Activated naive CD8-positive, alpha-beta T cell treated with anti-CD3 and anti-CD28 coated beads, Interleukin-2, amount 10 ng/mL, durations not matched to agents 7 days and 5 days (primary cell): ENCODE data around the gene FILIP1L. TPM values are rescaled to one million over a fixed set of nuclear protein-coding genes. Genes with fewer than 3 reads are reported as not detected.

ENCODE experiments used
- ATAC-seq: fragments of 150-1000 bp; cut with Tn5 transposase; one replicate; pipeline ENCODE4 v1.10.0; 2021; ENCODE audit warnings: low read depth, moderate library complexity
- POLR2A ChIA-PET: fragments of 350-600 bp; sonication (Branson Sonifier 250); formaldehyde crosslinking; loops from one replicate; lab custom pipeline; 2021; ENCODE audit warnings: antibody characterized with exemption; lab: Charles Lee
- DNase-seq: peaks from one replicate; pipeline ENCODE4 v3.0.0; 2021
- H3K27ac Mint-ChIP-seq: one replicate; pipeline ENCODE4 v1.8.0; 2022; ENCODE audit warnings: mild to moderate bottlenecking, mixed read lengths
- H3K27me3 Mint-ChIP-seq: one replicate; pipeline ENCODE4 v1.8.0; 2022; ENCODE audit warnings: mild to moderate bottlenecking, moderate library complexity, mixed read lengths
- H3K36me3 Mint-ChIP-seq: one replicate; pipeline ENCODE4 v1.8.0; 2021; ENCODE audit warnings: mild to moderate bottlenecking, mixed read lengths
- H3K4me1 Mint-ChIP-seq: one replicate; pipeline ENCODE4 v1.8.0; 2021; ENCODE audit warnings: mixed read lengths
- H3K4me3 Mint-ChIP-seq: one replicate; pipeline ENCODE4 v1.8.0; 2022; ENCODE audit warnings: mild to moderate bottlenecking, moderate library complexity, mixed read lengths
- H3K9me3 Mint-ChIP-seq: one replicate; pipeline ENCODE4 v1.8.0; 2021; ENCODE audit warnings: mixed read lengths
- total RNA-seq, 2 experiments: library from RNA; stranded (reverse); gene quantifications; one replicate each; pipeline ENCODE4 v1.2.3, GENCODE V29; 2021

Gene FILIP1L
- total RNA-seq, 2 experiments from 2014 or later = 2.0 to 2.4 TPM

GRCh38 chr3:100144255-100144866 lies 30.1 kb upstream of the FILIP1L start:
- H3K4me3 Mint-ChIP-seq = peak overlapping the region; percentile 35
- H3K4me1 Mint-ChIP-seq = peaks cover 34% of the 10 kb centered on the region
- peak overlapping the region; percentile 78 for H3K27ac Mint-ChIP-seq
- H3K9me3 Mint-ChIP-seq = peaks cover 20% of the 10 kb centered on the region
- POLR2A ChIA-PET = interaction anchor here (1.2 kb wide), 2 partner anchors 54 to 58 kb away, joined by 3 read pairs; no protein-coding TSS in a partner anchor
- no peaks in the 10 kb centered on the region for H3K27me3 Mint-ChIP-seq
- ATAC-seq (peak; percentile 98), DNase-seq (peak; percentile 45)
- H3K36me3 Mint-ChIP-seq = peaks cover 54% of the 10 kb centered on the region

GRCh38 chr3:100141586-100141985 lies 27.3 kb upstream of the FILIP1L start:
- Mint-ChIP-seq H3K4me3 (no peak overlapping the region), H3K27ac (no peak overlapping the region), H3K36me3 (peaks cover 54% of the 10 kb centered on the region), H3K4me1 (peaks cover 33% of the 10 kb centered on the region), H3K9me3 (peaks cover 22% of the 10 kb centered on the region), H3K27me3 (no peaks in the 10 kb centered on the region)
- ATAC-seq (no peak), DNase-seq (no peak)
- POLR2A ChIA-PET = no interaction called here

GRCh38 chr3:100140976-100141375 lies 26.7 kb upstream of the FILIP1L start:
- Mint-ChIP-seq H3K4me3 (no peak overlapping the region), H3K9me3 (peaks cover 22% of the 10 kb centered on the region), H3K27ac (peak overlapping the region; percentile 42), H3K36me3 (peaks cover 53% of the 10 kb centered on the region), H3K4me1 (peaks cover 32% of the 10 kb centered on the region), H3K27me3 (no peaks in the 10 kb centered on the region)
- DNase-seq = no peak
- no peak for ATAC-seq
- POLR2A ChIA-PET = interaction anchor here (0.6 kb wide), 1 partner anchor 261 kb away, joined by 3 read pairs; no protein-coding TSS in a partner anchor

GRCh38 chr3:100136921-100137320 lies 22.6 kb upstream of the FILIP1L start:
- no peak for DNase-seq
- Mint-ChIP-seq H3K27me3 (no peaks in the 10 kb centered on the region), H3K4me1 (peaks cover 19% of the 10 kb centered on the region), H3K4me3 (no peak overlapping the region), H3K27ac (no peak overlapping the region), H3K36me3 (peaks cover 31% of the 10 kb centered on the region), H3K9me3 (peaks cover 5% of the 10 kb centered on the region)
- no peak for ATAC-seq
- POLR2A ChIA-PET = no interaction called here

GRCh38 chr3:100131241-100131640 lies 16.9 kb upstream of the FILIP1L start:
- DNase-seq = no peak
- Mint-ChIP-seq H3K27ac (no peak overlapping the region), H3K36me3 (peaks cover 23% of the 10 kb centered on the region), H3K9me3 (peaks cover 3% of the 10 kb centered on the region), H3K4me1 (peaks cover 11% of the 10 kb centered on the region), H3K4me3 (no peak overlapping the region), H3K27me3 (no peaks in the 10 kb centered on the region)
- ATAC-seq = no peak
- POLR2A ChIA-PET = interaction anchor here (1.1 kb wide), 1 partner anchor 9 kb away, joined by 4 read pairs; no protein-coding TSS in a partner anchor

GRCh38 chr3:100129941-100130340 lies 15.6 kb upstream of the FILIP1L start:
- Mint-ChIP-seq H3K9me3 (peaks cover 3% of the 10 kb centered on the region), H3K4me3 (no peak overlapping the region), H3K27ac (no peak overlapping the region), H3K4me1 (peaks cover 6% of the 10 kb centered on the region), H3K36me3 (peaks cover 20% of the 10 kb centered on the region), H3K27me3 (no peaks in the 10 kb centered on the region)
- no peak for ATAC-seq
- no peak for DNase-seq
- POLR2A ChIA-PET = no interaction called here

GRCh38 chr3:100128565-100128964 lies 14.3 kb upstream of the FILIP1L start:
- ATAC-seq = no peak
- Mint-ChIP-seq H3K4me1 (peaks cover 6% of the 10 kb centered on the region), H3K27me3 (no peaks in the 10 kb centered on the region), H3K9me3 (peaks cover 3% of the 10 kb centered on the region), H3K36me3 (peaks cover 22% of the 10 kb centered on the region), H3K4me3 (no peak overlapping the region), H3K27ac (no peak overlapping the region)
- POLR2A ChIA-PET = no interaction called here
- no peak for DNase-seq

- Mint-ChIP-seq H3K27me3 (no peaks in the 10 kb centered on the region), H3K9me3 (peaks cover 3% of the 10 kb centered on the region), H3K4me1 (peaks cover 6% of the 10 kb centered on the region), H3K27ac (no peak overlapping the region), H3K4me3 (no peak overlapping the region), H3K36me3 (peaks cover 26% of the 10 kb centered on the region)
- DNase-seq (no peak), ATAC-seq (no peak)
- POLR2A ChIA-PET = no interaction called here
These were observed 13.5 kb upstream of the FILIP1L start for GRCh38 chr3:100127792-100128191.

GRCh38 chr3:100125161-100125938 lies 11.0 kb upstream of the FILIP1L start:
- H3K27ac Mint-ChIP-seq = no peak overlapping the region
- no peak for DNase-seq
- POLR2A ChIA-PET = interaction anchor here (1.4 kb wide), 1 partner anchor 15 kb away, joined by 3 read pairs; no protein-coding TSS in a partner anchor
- H3K4me3 Mint-ChIP-seq = no peak overlapping the region
- peaks cover 4% of the 10 kb centered on the region for H3K4me1 Mint-ChIP-seq
- peaks cover 21% of the 10 kb centered on the region for H3K36me3 Mint-ChIP-seq
- no peak for ATAC-seq
- no peaks in the 10 kb centered on the region for H3K27me3 Mint-ChIP-seq
- H3K9me3 Mint-ChIP-seq = no peaks in the 10 kb centered on the region

GRCh38 chr3:100124201-100124761 lies 10.0 kb upstream of the FILIP1L start:
- POLR2A ChIA-PET = no interaction called here
- peaks cover 4% of the 10 kb centered on the region for H3K4me1 Mint-ChIP-seq
- ATAC-seq = no peak
- H3K27me3 Mint-ChIP-seq = no peaks in the 10 kb centered on the region
- H3K27ac Mint-ChIP-seq = no peak overlapping the region
- H3K36me3 Mint-ChIP-seq = peaks cover 21% of the 10 kb centered on the region
- H3K4me3 Mint-ChIP-seq = no peak overlapping the region
- no peaks in the 10 kb centered on the region for H3K9me3 Mint-ChIP-seq
- no peak for DNase-seq

- no peak for DNase-seq
- Mint-ChIP-seq H3K4me3 (no peak overlapping the region), H3K9me3 (no peaks in the 10 kb centered on the region), H3K27me3 (no peaks in the 10 kb centered on the region), H3K36me3 (peaks cover 21% of the 10 kb centered on the region), H3K27ac (peak overlapping the region; percentile 22), H3K4me1 (peaks cover 4% of the 10 kb centered on the region)
- no peak for ATAC-seq
- POLR2A ChIA-PET = no interaction called here
These were observed 8.8 kb upstream of the FILIP1L start for GRCh38 chr3:100123112-100123511.

- Mint-ChIP-seq H3K4me1 (peaks cover 6% of the 10 kb centered on the region), H3K27me3 (no peaks in the 10 kb centered on the region), H3K36me3 (peaks cover 23% of the 10 kb centered on the region), H3K27ac (no peak overlapping the region), H3K9me3 (no peaks in the 10 kb centered on the region), H3K4me3 (no peak overlapping the region)
- POLR2A ChIA-PET = interaction anchor here (0.7 kb wide), 1 partner anchor 9 kb away, joined by 4 read pairs; no protein-coding TSS in a partner anchor
- DNase-seq (no peak), ATAC-seq (no peak)
These were observed 8.0 kb upstream of the FILIP1L start for GRCh38 chr3:100122321-100122720.

GRCh38 chr3:100120693-100121092 lies 6.4 kb upstream of the FILIP1L start:
- DNase-seq = no peak
- no peaks in the 10 kb centered on the region for H3K27me3 Mint-ChIP-seq
- H3K36me3 Mint-ChIP-seq = peaks cover 26% of the 10 kb centered on the region
- H3K4me1 Mint-ChIP-seq = peaks cover 6% of the 10 kb centered on the region
- ATAC-seq = no peak
- no peak overlapping the region for H3K4me3 Mint-ChIP-seq
- H3K27ac Mint-ChIP-seq = no peak overlapping the region
- no peaks in the 10 kb centered on the region for H3K9me3 Mint-ChIP-seq
- POLR2A ChIA-PET = no interaction called here
